Fibroblast of the aortic adventitia (primary cell): Measurements from ENCODE around the gene PLA2G4F. TPM values are rescaled to one million over a fixed set of nuclear protein-coding genes. Genes with fewer than 3 reads are reported as not detected.

Experiments
- DNase-seq: peaks from one replicate; pipeline ENCODE4 v3.0.0-alpha.2; 2010; ENCODE audit warnings: low read depth
- H3K4me3 ChIP-seq: 2 replicates; pipeline ENCODE4 v1.5.1; 2011; ENCODE audit warnings: low read depth, mild to moderate bottlenecking, control low read depth, low read length, moderate library complexity
- total RNA-seq: library from RNA; depleted of rRNA; stranded (reverse); fragments of >200 nt; gene quantifications from 2 replicates; pipeline ENCODE4 v1.2.3, GENCODE V29; 2012; ENCODE audit warnings: low replicate concordance
- TF ChIP-seq, protein P1 (sequence below): IDR thresholded peaks from 2 replicates; pipeline ENCODE4 v1.5.1; 2011; ENCODE audit warnings: mild to moderate bottlenecking, low read length, control low read depth, inconsistent platforms; ENCODE audit not compliant: insufficient read depth

The PLA2G4F gene
- total RNA-seq, 1 donor, result not detected

DNA sequence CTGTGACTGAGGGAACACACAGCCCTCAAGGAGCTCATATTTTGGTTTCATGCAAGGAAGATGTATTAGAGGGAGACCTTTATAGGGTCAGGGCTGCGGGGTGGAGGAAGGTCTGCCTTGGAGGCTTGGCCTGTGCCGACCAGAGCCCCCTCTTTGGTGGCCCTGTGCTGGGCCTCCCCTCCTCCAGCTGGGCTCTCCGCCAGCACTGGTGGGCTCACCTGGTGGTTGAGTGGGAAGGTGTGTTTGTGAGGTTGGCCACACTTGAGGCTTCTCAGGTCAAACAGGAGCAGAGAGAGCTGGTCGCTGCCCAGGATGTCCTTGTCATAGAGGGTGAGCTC lies 2.6 kb downstream of the PLA2G4F start:
- H3K4me3 ChIP-seq, result no peak overlapping the region
- no peak for DNase-seq
- TF ChIP-seq, protein P1, sequence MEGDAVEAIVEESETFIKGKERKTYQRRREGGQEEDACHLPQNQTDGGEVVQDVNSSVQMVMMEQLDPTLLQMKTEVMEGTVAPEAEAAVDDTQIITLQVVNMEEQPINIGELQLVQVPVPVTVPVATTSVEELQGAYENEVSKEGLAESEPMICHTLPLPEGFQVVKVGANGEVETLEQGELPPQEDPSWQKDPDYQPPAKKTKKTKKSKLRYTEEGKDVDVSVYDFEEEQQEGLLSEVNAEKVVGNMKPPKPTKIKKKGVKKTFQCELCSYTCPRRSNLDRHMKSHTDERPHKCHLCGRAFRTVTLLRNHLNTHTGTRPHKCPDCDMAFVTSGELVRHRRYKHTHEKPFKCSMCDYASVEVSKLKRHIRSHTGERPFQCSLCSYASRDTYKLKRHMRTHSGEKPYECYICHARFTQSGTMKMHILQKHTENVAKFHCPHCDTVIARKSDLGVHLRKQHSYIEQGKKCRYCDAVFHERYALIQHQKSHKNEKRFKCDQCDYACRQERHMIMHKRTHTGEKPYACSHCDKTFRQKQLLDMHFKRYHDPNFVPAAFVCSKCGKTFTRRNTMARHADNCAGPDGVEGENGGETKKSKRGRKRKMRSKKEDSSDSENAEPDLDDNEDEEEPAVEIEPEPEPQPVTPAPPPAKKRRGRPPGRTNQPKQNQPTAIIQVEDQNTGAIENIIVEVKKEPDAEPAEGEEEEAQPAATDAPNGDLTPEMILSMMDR, result no peak

DNA sequence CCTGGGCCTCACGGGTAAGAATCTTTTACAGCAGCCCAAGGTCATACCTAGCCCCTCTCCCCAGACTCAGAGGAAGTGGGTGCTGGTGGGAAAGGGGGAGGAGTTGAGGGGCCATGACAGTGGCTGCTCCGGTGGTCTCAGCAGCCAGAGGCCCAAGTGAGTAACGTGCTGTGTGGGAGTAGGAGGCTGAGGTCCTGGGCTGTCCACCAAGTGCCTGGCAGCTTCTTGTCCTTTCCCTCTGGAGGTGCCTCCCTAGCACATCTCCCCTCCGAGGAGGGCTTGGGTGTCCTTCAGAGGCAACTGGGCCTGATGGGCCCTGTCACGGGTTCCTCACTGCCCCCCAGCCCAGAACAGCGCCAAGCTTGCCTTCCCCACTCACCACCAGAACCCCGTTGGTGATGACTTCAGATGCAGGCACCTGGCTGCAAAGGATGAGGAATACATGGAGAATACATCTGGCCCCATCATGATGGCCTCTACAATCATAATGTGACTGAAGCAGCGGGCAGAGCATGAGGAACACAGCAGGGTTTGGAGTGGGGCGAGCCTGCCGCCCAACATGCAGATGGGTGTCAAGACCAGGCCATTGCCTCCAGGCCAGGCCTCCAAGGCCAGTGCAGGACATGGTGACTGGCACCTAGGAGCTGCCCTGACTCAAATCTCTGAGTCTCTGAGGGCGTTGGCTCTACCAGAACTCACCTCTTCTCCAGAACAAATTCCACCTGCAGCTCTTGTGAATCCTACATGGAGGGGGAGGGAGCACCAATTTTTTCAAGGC lies 3.3 kb downstream of the PLA2G4F start:
- H3K4me3 ChIP-seq, result no peak overlapping the region
- no peak for DNase-seq
- TF ChIP-seq, protein P1, result no peak

DNA sequence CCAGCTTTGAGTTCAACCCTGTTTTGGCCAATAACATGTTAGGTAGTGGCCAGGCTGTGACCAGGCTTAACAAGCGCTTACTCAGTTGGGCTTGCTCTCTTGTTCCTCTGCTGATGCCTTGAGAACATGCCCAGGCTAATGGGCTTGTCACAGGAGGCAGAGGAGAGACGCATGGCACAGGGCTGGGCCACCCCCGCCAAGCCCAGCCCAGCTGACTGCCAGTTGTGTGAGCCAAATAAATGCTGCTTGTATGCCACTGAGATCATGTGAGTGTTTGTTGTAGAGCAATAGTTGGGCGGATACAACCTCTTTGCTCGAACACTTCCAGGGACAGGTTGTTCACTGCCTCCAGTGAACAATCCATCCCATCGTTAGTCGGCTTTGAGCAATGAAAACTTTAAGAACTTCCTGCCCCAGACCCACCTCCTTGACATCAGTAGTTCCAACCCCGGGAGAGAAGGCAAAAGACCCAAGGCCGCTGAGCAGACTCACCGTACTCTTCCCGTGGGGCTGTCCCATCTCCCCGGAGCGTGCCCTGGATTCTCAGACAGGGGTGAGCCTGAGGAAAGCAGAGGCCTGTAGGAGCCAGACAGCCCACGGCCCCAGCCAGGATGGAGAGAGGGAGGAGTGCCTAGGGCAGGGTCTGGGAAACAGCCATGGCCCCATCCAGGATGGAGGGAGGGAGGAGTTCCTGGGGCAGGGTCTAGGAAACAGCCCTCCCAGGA lies 4.1 kb downstream of the PLA2G4F start:
- peak; percentile 16 for DNase-seq
- TF ChIP-seq, protein P1, result no peak
- H3K4me3 ChIP-seq, result no peak overlapping the region

DNA sequence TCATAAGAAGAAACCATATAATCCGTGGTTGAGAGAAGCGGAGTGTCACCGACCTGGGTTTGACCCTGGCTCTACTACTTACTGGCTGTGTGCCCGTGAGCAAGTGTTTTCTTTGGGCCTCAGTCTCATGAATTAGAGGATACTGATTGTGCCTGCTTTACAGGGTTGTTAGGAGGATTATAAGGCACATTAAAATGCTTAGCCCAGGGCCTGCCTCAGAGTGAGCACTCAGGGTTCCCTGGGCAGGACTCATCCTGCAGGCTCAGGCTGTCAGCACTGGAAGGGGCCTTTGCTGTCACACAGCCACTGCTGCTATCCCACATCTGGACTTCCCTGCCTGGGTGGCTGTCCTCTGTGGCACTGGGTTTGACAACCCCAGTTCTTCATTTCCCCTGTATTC lies 4.7 kb downstream of the PLA2G4F start:
- no peak overlapping the region for H3K4me3 ChIP-seq
- TF ChIP-seq, protein P1, result no peak
- DNase-seq, result peak; percentile 9

DNA sequence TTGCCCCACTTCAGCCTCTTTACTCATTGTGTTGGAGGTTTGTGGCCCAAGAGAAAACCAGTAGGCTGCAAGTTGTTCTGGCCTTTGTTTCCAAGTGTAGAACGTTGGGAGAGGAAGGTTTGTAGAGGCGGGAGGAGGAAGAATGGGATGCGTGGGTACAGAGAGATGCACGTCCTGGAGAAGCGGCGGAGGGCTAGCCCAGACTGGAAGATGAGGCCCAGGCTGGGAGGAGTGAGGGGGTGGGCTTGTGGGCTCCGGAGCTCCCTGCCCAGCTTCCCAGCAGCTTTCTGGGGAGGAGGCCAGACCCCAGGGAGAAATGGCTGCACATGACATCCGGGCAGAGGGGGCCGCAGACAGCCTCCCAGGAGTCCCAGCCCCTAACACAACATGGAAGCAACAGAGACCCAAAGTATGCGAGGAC lies 5.3 kb downstream of the PLA2G4F start:
- no peak for DNase-seq
- TF ChIP-seq, protein P1, result no peak
- no peak overlapping the region for H3K4me3 ChIP-seq

DNA sequence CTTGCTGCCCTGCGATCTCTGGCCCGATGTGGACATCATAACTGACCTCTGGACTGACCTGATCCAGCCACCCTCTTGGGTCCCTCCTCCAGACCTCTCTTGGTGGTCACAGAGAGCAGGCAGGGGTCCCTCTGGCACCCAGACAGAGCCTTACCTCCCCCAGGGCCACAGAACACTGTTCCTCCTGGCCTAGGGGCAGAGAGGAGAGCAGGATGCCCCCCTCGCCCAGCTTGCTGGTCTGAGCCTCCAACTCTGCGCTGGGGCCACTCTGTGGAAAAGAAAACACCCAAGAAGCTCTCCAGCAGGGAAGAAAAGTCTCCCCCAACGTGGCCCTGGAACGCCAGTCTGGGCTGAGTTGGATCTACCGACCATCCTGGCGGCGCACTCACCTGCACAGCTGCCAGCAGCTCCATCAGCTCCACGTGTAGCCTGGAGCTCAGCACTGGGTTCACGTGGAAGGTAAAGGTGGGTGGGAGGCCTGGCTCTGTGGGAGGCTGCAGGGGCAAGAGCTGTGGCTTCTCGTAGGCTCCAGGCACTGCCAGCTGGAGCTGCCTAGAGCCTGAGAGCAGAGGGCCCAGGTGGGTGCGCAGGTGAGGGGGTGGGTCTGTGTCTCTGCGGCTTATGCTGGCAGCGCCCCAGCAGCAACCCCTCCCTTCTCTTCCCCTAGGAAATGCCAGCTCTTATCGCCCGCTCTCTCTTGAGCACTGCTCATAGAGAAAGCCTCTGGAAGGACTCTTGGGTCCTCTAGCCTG lies 6.0 kb downstream of the PLA2G4F start:
- TF ChIP-seq, protein P1, result no peak
- H3K4me3 ChIP-seq, result no peak overlapping the region
- no peak for DNase-seq
